Right ventricle myocardium inferior (tissue), 1 donor: ENCODE results near the gene AKAP13. TPM values are rescaled to one million over a fixed set of nuclear protein-coding genes. Genes with fewer than 3 reads are reported as not detected.
"Not testable (repeated sequence)": the region's sequence is repeated elsewhere in the genome, so short reads cannot be mapped to it uniquely, and the experiment has no call there.

Experiments used
- ATAC-seq: fragments of 200-7000 bp; cut with Tn5 transposase; one replicate; pipeline ENCODE4 v1.9.1; 2020; ENCODE audit warnings: mild to moderate bottlenecking, moderate library complexity
- DNase-seq: peaks from one replicate; pipeline ENCODE4 v3.0.0; 2021; ENCODE audit errors: missing footprints
- intact Hi-C: fragments of 100-400 bp; cut with DNase I; formaldehyde crosslinking; loops from one replicate; pipeline ENCODE4 v1.11.0; 2022
- long read RNA-seq: library from polyadenylated mRNA; unstranded; transcript quantifications from one replicate; pipeline ENCODE4 v2.0.0, GENCODE V29; 2021
- total RNA-seq: library from RNA; stranded (reverse); fragmentation: NEBNext Ultra II Directional; extraction: Animal tissue kit (Norgen Biotek cat#: 25700); gene quantifications from one replicate; pipeline ENCODE4 v1.2.1, GENCODE V29; 2021
- donor health status: DM: no; HTN: yes; CAD: no; lungs with severe emphysema.

The AKAP13 gene, protein sequence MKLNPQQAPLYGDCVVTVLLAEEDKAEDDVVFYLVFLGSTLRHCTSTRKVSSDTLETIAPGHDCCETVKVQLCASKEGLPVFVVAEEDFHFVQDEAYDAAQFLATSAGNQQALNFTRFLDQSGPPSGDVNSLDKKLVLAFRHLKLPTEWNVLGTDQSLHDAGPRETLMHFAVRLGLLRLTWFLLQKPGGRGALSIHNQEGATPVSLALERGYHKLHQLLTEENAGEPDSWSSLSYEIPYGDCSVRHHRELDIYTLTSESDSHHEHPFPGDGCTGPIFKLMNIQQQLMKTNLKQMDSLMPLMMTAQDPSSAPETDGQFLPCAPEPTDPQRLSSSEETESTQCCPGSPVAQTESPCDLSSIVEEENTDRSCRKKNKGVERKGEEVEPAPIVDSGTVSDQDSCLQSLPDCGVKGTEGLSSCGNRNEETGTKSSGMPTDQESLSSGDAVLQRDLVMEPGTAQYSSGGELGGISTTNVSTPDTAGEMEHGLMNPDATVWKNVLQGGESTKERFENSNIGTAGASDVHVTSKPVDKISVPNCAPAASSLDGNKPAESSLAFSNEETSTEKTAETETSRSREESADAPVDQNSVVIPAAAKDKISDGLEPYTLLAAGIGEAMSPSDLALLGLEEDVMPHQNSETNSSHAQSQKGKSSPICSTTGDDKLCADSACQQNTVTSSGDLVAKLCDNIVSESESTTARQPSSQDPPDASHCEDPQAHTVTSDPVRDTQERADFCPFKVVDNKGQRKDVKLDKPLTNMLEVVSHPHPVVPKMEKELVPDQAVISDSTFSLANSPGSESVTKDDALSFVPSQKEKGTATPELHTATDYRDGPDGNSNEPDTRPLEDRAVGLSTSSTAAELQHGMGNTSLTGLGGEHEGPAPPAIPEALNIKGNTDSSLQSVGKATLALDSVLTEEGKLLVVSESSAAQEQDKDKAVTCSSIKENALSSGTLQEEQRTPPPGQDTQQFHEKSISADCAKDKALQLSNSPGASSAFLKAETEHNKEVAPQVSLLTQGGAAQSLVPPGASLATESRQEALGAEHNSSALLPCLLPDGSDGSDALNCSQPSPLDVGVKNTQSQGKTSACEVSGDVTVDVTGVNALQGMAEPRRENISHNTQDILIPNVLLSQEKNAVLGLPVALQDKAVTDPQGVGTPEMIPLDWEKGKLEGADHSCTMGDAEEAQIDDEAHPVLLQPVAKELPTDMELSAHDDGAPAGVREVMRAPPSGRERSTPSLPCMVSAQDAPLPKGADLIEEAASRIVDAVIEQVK (N-terminal part only)
- total RNA-seq: 292 TPM
- long read RNA-seq, partial matches to known transcripts: 12 of 40 reads
- long read RNA-seq, other reads (novel, unspliced or antisense): 28 of 40 reads

DNA sequence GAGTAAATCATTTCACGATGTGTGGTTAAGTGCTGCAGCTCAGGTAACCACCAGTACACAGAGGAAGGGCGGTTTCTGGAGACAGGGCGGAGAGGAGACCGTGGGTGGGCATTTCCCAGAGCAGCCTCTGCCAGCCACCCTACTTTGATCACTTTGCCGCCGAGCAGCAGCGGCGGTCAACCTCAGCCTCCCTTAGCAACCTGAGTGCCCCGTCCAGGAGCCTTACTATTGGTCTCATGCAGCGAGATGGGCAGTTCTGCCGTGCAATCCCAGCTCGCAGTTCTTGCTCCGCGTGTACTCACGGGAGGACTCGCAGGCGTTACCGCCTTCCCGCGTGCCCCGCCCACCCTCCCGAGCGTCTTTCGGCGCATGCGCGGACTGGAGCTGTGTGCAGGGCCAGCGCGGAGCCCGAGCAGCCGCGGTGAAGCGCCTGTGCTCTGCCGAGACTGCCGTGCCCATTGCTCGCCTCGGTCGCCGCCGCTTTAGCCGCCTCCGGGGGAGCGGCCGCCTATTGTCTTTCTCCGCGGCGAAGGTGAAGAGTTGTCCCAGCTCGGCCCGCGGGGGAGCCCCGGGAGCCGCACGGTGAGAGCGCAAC is at the start of gene AKAP13:
Gene AKAP13, plus strand, starts transcription at position 387 of the 595 bp plus-strand sequence. CDS start 105,118 bp downstream, outside the sequence.
- intact Hi-C loops: loop anchor here (2.0 to 5.0 kb wide), 2 partner anchors 50 to 52 kb away; no protein-coding TSS in a partner anchor
- ATAC-seq (peak; percentile 95), DNase-seq (peak; percentile 99)

DNA sequence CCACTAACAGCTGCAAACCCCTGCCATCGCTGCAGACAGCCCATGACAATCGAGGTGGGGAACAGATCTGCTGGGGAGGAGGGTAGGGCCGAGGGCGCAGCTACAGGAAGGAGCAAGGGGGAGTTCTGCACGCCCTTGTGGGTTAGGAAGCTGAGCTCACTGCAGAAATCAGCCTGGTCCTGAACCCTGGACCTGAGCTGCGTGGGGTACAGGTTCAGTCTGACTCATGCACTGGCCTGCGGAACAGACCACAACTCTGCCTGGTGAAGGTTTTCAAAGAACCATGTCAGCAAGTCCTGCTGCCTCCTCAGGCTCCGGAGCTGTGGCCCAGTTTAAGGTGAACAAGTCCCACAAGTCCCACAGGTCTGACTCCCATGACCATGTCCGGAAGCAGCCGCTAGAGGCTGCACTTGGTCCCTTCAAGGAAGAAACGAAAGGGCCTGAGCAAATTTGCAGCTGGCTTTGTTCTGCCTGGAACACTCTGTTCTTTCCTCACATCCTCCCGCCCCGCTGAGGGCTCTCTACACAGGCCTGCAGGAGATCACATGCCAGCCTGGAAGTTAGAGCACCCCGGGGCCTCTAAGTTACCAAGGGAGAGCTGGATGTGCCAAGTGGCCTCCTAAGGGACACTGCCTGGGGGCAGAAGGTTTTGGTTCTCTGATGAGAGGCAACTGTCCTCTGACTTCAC is 49.4 kb upstream of the AKAP13 start:
- intact Hi-C loops: loop anchor here (1.0 to 5.0 kb wide), 4 partner anchors 50 to 252 kb away; partner anchors contain the start of gene AKAP13
- peak; percentile 96 for ATAC-seq
- DNase-seq: peak; percentile 94

GRCh38 chr15:85331655-85332285 is 48.6 kb upstream of the AKAP13 start:
- DNase-seq (no peak), ATAC-seq (no peak)
- intact Hi-C loops: loop anchor here (1.0 to 5.0 kb wide), 4 partner anchors 49 to 251 kb away; partner anchors contain the start of gene AKAP13

GRCh38 chr15:85333132-85333831 is 47.1 kb upstream of the AKAP13 start:
- DNase-seq (no peak), ATAC-seq (no peak)
- intact Hi-C loops: loop anchor here (5.0 kb wide), 1 partner anchor 169 kb away; no protein-coding TSS in a partner anchor

DNA sequence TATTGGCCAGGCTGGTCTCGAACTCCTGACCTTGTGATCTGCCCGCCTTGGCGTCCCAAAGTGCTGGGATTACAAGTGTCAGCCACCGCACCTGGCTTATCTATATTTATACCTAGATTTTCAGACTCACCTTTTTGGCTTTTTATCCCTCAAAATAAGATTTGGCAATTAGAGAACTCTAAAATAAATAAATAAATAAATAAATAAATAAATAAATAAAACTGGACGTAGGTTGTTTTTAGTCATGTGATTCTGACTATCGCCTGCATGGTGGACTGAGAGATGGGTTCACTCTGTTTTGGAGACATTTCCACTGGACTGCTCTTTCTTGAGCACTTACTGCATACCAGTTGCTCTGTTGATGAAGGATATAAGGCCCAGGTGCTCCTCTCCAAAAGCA is 46.2 kb upstream of the AKAP13 start:
- ATAC-seq (no peak), DNase-seq (no peak)
- intact Hi-C loops: loop anchor here (5.0 kb wide), 1 partner anchor 168 kb away; no protein-coding TSS in a partner anchor

- no peak for DNase-seq
- ATAC-seq: no peak
- intact Hi-C loops: no loop called here
These were observed 45.0 kb upstream of the AKAP13 start for GRCh38 chr15:85335193-85335942.

DNA sequence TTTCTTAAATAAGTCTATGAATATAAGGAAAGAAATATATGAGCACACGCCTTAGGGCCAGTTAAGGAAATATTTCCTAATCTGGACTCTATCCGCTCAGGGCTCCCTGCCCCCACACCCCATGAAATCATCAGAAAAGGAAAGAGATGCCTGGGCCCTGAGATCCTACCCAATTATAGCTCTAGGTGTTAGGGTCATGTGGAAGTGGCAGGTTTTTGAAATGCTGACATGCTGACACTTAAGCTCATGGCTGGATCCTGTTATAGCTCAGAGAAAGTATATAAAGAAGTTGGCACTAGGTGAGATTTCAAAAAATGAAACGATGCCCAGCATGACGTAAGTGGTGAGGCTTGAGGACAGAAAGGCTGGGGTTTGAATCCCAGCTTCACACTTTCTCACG is 43.5 kb upstream of the AKAP13 start:
- intact Hi-C loops: no loop called here

GRCh38 chr15:85337425-85338074 is 42.9 kb upstream of the AKAP13 start:
- ATAC-seq (peak; percentile 14), DNase-seq (no peak)
- intact Hi-C loops: no loop called here

More for the DNA sequence above, 43.5 kb upstream of the AKAP13 start:
- DNase-seq: no peak
- peak; percentile 93 for ATAC-seq

DNA sequence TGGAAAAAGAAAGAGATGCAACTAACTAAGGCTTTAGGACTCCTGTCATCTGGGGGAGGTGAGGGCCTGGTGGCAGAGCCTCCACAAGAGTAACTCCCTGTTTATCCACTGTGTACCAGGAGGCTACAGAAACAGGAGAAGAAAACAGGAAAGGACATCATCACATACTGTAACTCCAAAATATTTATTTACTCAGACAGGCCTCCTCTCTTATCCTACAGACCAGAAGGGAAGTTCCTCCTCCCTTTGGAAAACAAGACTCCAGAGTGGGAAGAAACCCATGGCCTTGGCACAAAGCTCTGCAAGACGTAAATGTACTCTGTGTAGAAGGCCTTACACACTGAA is 40.1 kb upstream of the AKAP13 start:
- intact Hi-C loops: no loop called here
- no peak for ATAC-seq
- DNase-seq: no peak

DNA sequence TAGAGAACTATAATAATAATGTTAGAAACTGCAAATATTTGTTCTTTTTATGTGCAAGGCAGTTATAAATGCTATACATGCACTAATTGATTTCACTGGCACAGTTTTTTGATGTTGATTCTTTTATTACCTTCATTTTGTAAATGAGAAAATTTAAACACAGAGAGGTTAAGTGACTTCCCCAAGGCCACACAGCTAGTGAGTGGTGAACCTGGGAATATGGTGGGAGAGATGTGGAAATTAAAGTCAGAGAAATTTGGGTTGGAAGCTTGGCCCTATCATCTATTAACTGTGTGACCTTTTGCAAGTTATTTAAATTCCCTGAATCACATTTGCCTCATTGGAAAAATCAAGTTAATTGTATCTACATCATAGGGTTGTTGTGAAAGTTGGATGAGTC is 39.6 kb upstream of the AKAP13 start:
- intact Hi-C loops: no loop called here
- ATAC-seq: no peak
- no peak for DNase-seq

DNA sequence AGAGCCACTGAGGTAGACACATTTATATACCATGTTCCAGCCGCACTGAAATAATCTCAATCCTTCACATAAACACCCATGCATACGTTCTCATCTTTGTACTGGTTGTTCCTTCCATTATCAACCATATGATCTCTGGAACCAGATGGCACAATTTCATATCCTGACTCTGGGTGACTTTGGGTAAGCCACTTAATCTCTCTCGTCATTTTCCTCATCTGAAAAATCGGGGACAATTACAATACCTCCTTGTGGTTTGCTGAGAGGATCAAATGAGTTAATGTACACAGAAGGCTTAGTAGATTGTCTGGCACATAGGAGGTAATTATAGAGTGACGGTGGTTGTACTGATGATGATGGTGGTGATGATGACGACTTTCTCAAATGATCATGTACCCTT is 38.2 kb upstream of the AKAP13 start:
- ATAC-seq, intact Hi-C loops, DNase-seq: not testable (repeated sequence)

GRCh38 chr15:85343443-85343842 is 37.0 kb upstream of the AKAP13 start:
- ATAC-seq, intact Hi-C loops, DNase-seq: not testable (repeated sequence)

DNA sequence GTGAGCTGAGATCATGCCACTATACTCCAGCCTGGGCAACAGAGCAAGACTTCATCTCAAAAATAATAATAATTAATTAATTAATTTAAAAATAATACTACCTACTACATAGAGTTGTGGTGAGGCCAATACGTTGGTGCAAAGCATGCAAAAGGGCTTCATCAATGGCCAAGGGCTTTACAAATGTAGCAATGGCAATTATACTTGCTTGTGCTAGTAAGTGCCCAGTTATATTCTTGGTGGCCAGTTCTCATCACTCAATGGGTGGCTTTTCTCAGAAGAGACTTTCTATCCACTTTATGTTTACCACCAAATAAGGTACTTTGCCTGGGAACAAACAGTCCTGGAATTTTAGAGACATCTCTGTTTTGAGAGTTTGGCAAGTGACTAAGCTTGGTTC is 36.2 kb upstream of the AKAP13 start:
- ATAC-seq, intact Hi-C loops, DNase-seq: not testable (repeated sequence)

DNA sequence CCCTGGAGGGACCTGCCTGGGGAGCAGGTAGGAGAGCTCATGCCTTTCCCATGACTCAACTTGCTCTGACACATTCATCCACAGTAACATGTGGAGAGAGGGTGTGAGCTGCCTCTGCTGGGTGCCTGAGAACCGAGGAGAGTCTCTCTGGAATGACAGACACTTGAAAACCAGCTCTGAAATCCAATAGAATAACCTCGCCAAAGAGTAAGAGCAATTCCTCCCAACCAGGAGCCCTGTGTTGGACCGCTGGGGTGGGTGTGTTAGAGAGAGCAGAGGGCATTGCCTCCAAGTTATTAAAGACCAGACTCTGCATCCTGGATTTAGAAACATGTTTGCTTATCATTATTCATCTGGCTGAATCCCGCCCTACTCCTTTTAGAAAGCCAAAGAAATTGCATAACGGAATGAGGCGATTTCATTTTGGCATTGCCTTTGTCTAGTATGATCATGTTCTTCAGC is 35.7 kb upstream of the AKAP13 start:
- intact Hi-C loops: not testable (repeated sequence)
- peak; percentile 69 for DNase-seq
- ATAC-seq: peak; percentile 63
